ENCODE data around the gene CGNL1.

DNA sequence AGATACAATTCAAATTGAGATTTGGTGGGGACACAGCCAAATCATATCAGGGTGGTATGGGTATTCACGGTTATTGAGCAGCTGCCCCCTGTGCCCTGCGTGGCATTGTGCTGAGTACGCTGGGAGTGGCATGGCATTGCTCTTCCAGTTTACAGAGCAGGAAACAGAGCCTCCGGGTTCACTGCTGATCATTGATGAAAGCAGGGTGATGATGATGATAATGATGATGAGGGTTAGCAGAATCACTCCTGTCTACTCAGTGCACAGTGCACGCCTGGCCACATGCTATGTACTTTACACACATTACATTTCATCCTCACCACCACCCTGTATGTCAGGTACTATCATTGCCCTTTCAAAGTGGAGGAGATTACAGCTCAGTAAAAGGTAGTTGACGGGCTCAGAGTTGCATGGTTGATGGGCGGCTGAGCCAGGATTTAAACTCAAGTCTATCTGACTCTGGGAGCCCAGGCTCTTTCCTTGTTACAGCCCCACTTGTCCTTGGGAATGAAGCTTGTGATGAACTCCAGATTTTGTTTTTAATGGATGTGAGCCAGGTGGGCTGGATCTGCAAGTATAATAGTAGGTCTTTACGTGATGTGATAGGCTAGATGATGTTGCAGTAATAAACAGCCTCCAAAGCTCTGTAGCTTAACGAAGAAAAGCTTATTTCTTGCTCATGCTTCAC, 127.8 kb downstream of the CGNL1 start:
- TF ChIP-seq, protein P1, sequence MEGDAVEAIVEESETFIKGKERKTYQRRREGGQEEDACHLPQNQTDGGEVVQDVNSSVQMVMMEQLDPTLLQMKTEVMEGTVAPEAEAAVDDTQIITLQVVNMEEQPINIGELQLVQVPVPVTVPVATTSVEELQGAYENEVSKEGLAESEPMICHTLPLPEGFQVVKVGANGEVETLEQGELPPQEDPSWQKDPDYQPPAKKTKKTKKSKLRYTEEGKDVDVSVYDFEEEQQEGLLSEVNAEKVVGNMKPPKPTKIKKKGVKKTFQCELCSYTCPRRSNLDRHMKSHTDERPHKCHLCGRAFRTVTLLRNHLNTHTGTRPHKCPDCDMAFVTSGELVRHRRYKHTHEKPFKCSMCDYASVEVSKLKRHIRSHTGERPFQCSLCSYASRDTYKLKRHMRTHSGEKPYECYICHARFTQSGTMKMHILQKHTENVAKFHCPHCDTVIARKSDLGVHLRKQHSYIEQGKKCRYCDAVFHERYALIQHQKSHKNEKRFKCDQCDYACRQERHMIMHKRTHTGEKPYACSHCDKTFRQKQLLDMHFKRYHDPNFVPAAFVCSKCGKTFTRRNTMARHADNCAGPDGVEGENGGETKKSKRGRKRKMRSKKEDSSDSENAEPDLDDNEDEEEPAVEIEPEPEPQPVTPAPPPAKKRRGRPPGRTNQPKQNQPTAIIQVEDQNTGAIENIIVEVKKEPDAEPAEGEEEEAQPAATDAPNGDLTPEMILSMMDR (IDR thresholded peaks at IDR 0.05) = no peak
- TF ChIP-seq EP300 (IDR thresholded peaks at IDR 0.05) = no peak
- no peak for TF ChIP-seq POLR2A (IDR thresholded peaks at IDR 0.05)
- no peak for TF ChIP-seq POLR2AphosphoS5 (IDR thresholded peaks at IDR 0.05)
